GM23338 (cell line): Measurements from ENCODE around the gene DCPS.

Source experiments
- CTCF ChIP-seq, 2 experiments: fragments of 200-600 bp in 1 of 2; sonication (generic) in 1 of 2; conservative IDR thresholded peaks; 2 replicates each; pipeline versions ENCODE4 v1.5.1 to v1.6.1; 2016 to 2017; ENCODE audit warnings: antibody characterized with exemption in 2 of 2, low read depth in 2 of 2, mild to moderate bottlenecking in 2 of 2, moderate library complexity in 1 of 2
- EZH2 ChIP-seq: fragments of 200-600 bp; sonication (generic); IDR thresholded peaks from one replicate; pipeline ENCODE4 v1.8.0; 2017; ENCODE audit warnings: antibody characterized with exemption, mild to moderate bottlenecking, low read depth; ENCODE audit not compliant: unreplicated experiment
- EZH2phosphoT487 ChIP-seq: fragments of 200-600 bp; sonication (generic); IDR thresholded peaks from one replicate; pipeline ENCODE4 v1.8.1; 2018; ENCODE audit warnings: antibody characterized with exemption; ENCODE audit not compliant: unreplicated experiment
- JUNB ChIP-seq: IDR thresholded peaks from one replicate; pipeline ENCODE4 v1.6.1; 2016; ENCODE audit warnings: antibody characterized with exemption; ENCODE audit not compliant: unreplicated experiment
- POLR2AphosphoS5 ChIP-seq: IDR thresholded peaks from 2 replicates; pipeline ENCODE4 v1.6.1; 2016; ENCODE audit warnings: antibody characterized with exemption, low read depth
- REST ChIP-seq: IDR thresholded peaks from one replicate; pipeline ENCODE4 v1.6.1; 2018; ENCODE audit warnings: antibody characterized with exemption; ENCODE audit not compliant: unreplicated experiment
- ZNF114 ChIP-seq: fragments of 250-450 bp; sonication (Bioruptor Pico); IDR thresholded peaks from 2 replicates; pipeline ENCODE4 v1.5.0; 2020; ENCODE audit warnings: mild to moderate bottlenecking, moderate library complexity
- ZNF331 ChIP-seq: fragments of 250-450 bp; sonication (Bioruptor Pico); IDR thresholded peaks from 2 replicates; pipeline ENCODE4 v1.5.0; 2020; ENCODE audit warnings: low read depth, mild to moderate bottlenecking, moderate library complexity

- no peak for TF ChIP-seq REST
- TF ChIP-seq POLR2AphosphoS5, result no peak
- no peak for TF ChIP-seq CTCF (conservative IDR thresholded peaks at IDR 0.05; ENCODE audit: low read depth in 2 of 2)
- no peak for TF ChIP-seq EZH2
- no peak for TF ChIP-seq EZH2phosphoT487
- no peak for TF ChIP-seq JUNB
- no peak for TF ChIP-seq ZNF114 (CRISPR knock-in tag)
- TF ChIP-seq ZNF331 (CRISPR knock-in tag), result no peak
Observed at GRCh38 chr11:126344141-126345080, 40.6 kb downstream of the DCPS start.
